Esophagus squamous epithelium (tissue), 5 donors: ENCODE measurements around the gene DEPDC4. TPM values are rescaled to one million over a fixed set of nuclear protein-coding genes. Genes with fewer than 3 reads are reported as not detected.

Experiments
- DNase-seq: peaks from one replicate; lab custom pipeline; 2025; lab: John Stamatoyannopoulos, UW
- H3K27ac ChIP-seq, 4 donors: fragments of 200-600 bp; sonication (generic); one replicate each; pipeline ENCODE4 v1.5.1; 2016 to 2019; ENCODE audit warnings: mild to moderate bottlenecking in 1 of 4
- H3K27me3 ChIP-seq, 4 donors: fragments of 200-600 bp; sonication (generic); 1 replicate in 3 of 4; 2 replicates in 1 of 4; pipeline versions ENCODE4 v1.5.1 to v1.6.0; 2017 to 2021; ENCODE audit warnings: antibody characterized with exemption in 1 of 4
- H3K36me3 ChIP-seq, 3 donors: fragments of 200-600 bp; sonication (generic); one replicate each; pipeline ENCODE4 v1.5.1; 2016 to 2019
- H3K4me1 ChIP-seq, 3 donors: fragments of 200-600 bp; sonication (generic); one replicate each; pipeline ENCODE4 v1.5.1; 2017 to 2019
- H3K4me3 ChIP-seq, 4 donors: fragments of 200-600 bp; sonication (generic); 1 replicate in 3 of 4; 2 replicates in 1 of 4; pipeline ENCODE4 v1.5.1; 2016 to 2019; ENCODE audit warnings: mild to moderate bottlenecking in 2 of 4, moderate library complexity in 1 of 4
- H3K9me3 ChIP-seq, 3 donors: fragments of 200-600 bp; sonication (generic); one replicate each; pipeline ENCODE4 v1.5.1; 2016 to 2019
- CTCF ChIP-seq, 6 experiments: fragments of 450-650 bp in 4 of 6; fragments of 200-600 bp in 2 of 6; sonication (generic) in 2 of 6; IDR thresholded peaks; one replicate each; pipeline ENCODE4 v1.5.1; 2016 to 2019; ENCODE audit warnings: antibody characterized with exemption in 6 of 6, mild to moderate bottlenecking in 4 of 6, moderate library complexity in 4 of 6
- POLR2A ChIP-seq, 4 donors: fragments of 450-650 bp; IDR thresholded peaks; one replicate each; pipeline ENCODE4 v1.6.1; 2017; ENCODE audit warnings: antibody characterized with exemption in 4 of 4, mild to moderate bottlenecking in 4 of 4, moderate library complexity in 3 of 4
- WGBS, 2 donors: methylation state at CpG; one replicate each; pipeline ENCODE4 v1.1.5; 2018; 5-methylcytosine and 5-hydroxymethylcytosine counted together
- intact Hi-C: fragments of 100-400 bp; cut with DNase I; formaldehyde crosslinking; loops from one replicate; pipeline ENCODE4 v1.15.0; 2022
- total RNA-seq, 4 donors: library from RNA; depleted of rRNA; stranded (reverse); fragments of >200 nt; gene quantifications; one replicate each; pipeline ENCODE4 v1.1.0, GENCODE V29; 2016
- donor health status: DM: yes; HTN: yes; CAD: no.

DEPDC4 gene
- total RNA-seq, 4 donors from 2014 or later, result 0.76 to 1.1 (median 0.95) TPM; not detected in 1

- Histone ChIP-seq H3K4me3 (peak overlapping the region; percentile 75 to 94 (median 89)), H3K9me3 (no peaks in the 10 kb centered on the region), H3K4me1 (peaks cover 0 to 48% (median 16%) of the 10 kb centered on the region in 3 donors), H3K27ac (peak overlapping the region in 2 of 4 donors; percentile 90 to 91), H3K27me3 (no peaks in the 10 kb centered on the region), H3K36me3 (peaks cover 0 to 19% (median 0%) of the 10 kb centered on the region in 3 donors)
- WGBS, 2 donors, result 77 to 83% methylated on average over 23 to 24 of the region's 24 CpGs
- intact Hi-C loops, result no loop called here
- TF ChIP-seq POLR2A (IDR thresholded peaks at IDR 0.05) (no peak), CTCF (IDR thresholded peaks at IDR 0.05) (no peak)
- no peak for DNase-seq
These were observed 65.1 kb downstream of the DEPDC4 start for GRCh38 chr12:100201604-100202423.

GRCh38 chr12:100200463-100201181 lies 66.3 kb downstream of the DEPDC4 start, which contains the start of gene ACTR6:
TSS of gene ACTR6 (plus strand) at chr12:100200815. CDS start at chr12:100200852, 37 bp downstream.
- 0 to 1% methylated on average over 35 to 37 of the region's 38 CpGs for WGBS, 2 donors
- Histone ChIP-seq H3K27ac (peak within 1 kb of the TSS; percentile 82 to 91 (median 88)), H3K4me1 (peaks cover 0 to 48% (median 16%) of the 10 kb centered on the region in 3 donors), H3K9me3 (no peaks in the 10 kb centered on the region), H3K4me3 (peak within 1 kb of the TSS; percentile 75 to 94 (median 89)), H3K36me3 (peaks cover 0 to 8% (median 0%) of the 10 kb centered on the region in 3 donors), H3K27me3 (no peaks in the 10 kb centered on the region)
- TF ChIP-seq POLR2A (IDR thresholded peaks at IDR 0.05), result peak in 2 of 4 donors; percentile 32 to 59
- TF ChIP-seq CTCF (IDR thresholded peaks at IDR 0.05), result peak in 1 of 6 experiments; percentile 16
- intact Hi-C loops, result no loop called here
- peak; percentile 62 for DNase-seq

GRCh38 chr12:100199347-100200149 lies 67.3 kb downstream of the DEPDC4 start:
- TF ChIP-seq POLR2A (IDR thresholded peaks at IDR 0.05) (no peak), CTCF (IDR thresholded peaks at IDR 0.05) (no peak)
- H3K36me3 ChIP-seq, result peaks cover 0 to 12% (median 0%) of the 10 kb centered on the region in 3 donors
- no peaks in the 10 kb centered on the region for H3K9me3 ChIP-seq
- 0 to 4% methylated on average over 19 to 24 of the region's 79 CpGs for WGBS, 2 donors
- peaks cover 0 to 48% (median 16%) of the 10 kb centered on the region in 3 donors for H3K4me1 ChIP-seq
- H3K4me3 ChIP-seq, result peak overlapping the region; percentile 75 to 94 (median 89)
- no peaks in the 10 kb centered on the region for H3K27me3 ChIP-seq
- H3K27ac ChIP-seq, result peak overlapping the region; percentile 82 to 91 (median 88)
- intact Hi-C loops, result no loop called here
- no peak for DNase-seq

- peaks cover 0 to 9% (median 0%) of the 10 kb centered on the region in 3 donors for H3K36me3 ChIP-seq
- 38 to 41% methylated on average over 6 of the region's 6 CpGs for WGBS, 2 donors
- H3K4me1 ChIP-seq, result peaks cover 0 to 48% (median 16%) of the 10 kb centered on the region in 3 donors
- H3K4me3 ChIP-seq, result peak overlapping the region; percentile 75 to 94 (median 89)
- peak overlapping the region in 3 of 4 donors; percentile 82 to 91 (median 90) for H3K27ac ChIP-seq
- intact Hi-C loops, result no loop called here
- no peaks in the 10 kb centered on the region for H3K9me3 ChIP-seq
- H3K27me3 ChIP-seq, result no peaks in the 10 kb centered on the region
- TF ChIP-seq POLR2A (IDR thresholded peaks at IDR 0.05) (no peak), CTCF (IDR thresholded peaks at IDR 0.05) (no peak)
- DNase-seq, result no peak
These were observed 67.9 kb downstream of the DEPDC4 start for GRCh38 chr12:100199023-100199346.
